GM18526 (cell line): Measurements from ENCODE around the gene DCC.

ENCODE experiments used
- POLR2A ChIP-seq: IDR thresholded peaks from 3 replicates; pipeline ENCODE4 v1.6.1; 2011; ENCODE audit not compliant: insufficient read length; ENCODE audit errors: extremely low read depth

DCC gene

DNA sequence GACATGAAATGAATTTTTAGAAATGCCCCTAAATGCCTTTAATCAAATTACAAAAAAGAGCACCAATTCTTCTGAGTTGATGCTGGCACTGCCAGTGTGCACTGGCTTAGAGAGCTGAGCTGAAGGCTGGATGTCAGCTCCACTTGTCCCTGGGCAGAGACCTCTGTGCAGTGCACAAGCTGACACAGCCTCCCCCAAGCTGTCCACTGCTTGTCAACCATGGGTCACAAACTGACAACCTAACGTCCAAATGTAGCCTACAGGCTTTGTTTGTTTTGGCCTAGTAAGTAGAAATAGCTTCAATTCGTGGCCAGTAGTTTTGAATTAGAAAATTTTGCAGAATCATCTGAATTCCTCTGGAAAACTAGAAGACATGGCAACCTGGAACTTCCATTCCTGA, 605.6 kb downstream of the DCC start:
- no peak for TF ChIP-seq POLR2A

DNA sequence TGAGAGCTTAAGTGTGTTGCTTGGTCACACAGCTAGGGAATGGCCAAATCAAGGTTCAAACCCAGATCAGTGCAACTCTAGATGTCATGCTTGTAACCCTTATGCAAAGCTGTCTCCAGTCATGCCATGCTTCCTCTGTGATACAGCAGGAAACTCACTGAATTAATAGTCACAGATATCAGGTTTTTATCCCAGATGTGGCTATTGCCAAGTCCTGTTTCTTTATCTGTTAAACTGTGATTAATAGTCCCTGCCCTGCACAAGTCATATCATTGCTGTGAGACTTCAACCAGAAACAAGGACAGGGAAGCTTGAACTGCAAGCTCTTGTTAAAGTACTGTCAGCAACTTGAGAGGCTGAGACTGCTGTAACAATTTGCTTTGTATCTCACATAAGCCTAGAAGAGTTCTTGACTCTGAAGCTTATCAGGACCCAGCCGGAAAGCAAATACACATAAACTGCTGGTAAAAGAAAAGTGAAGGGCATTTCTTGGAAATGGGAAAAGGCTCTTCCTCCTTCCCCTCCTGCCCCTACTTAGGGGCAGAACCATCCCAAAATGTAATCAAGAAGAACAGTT, 609.0 kb downstream of the DCC start:
- no peak for TF ChIP-seq POLR2A

DNA sequence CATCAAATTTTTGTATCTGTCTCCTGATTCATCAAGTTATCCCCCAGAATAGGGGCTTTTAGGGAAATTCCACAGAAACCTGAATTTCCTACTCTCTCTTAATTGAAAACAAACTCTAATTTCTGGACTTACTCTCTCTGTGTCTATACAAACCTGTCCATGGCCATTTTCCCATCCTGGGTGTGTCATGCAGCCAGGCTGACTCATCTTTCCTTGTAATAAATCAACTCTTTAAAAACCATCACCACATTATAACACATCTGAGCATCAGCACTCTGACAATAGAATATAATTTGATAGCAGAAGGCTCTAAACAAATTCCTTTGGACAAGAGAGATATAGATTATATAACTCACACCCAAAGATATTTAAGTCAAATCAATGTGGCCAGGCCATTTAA, 610.2 kb downstream of the DCC start:
- no peak for TF ChIP-seq POLR2A

DNA sequence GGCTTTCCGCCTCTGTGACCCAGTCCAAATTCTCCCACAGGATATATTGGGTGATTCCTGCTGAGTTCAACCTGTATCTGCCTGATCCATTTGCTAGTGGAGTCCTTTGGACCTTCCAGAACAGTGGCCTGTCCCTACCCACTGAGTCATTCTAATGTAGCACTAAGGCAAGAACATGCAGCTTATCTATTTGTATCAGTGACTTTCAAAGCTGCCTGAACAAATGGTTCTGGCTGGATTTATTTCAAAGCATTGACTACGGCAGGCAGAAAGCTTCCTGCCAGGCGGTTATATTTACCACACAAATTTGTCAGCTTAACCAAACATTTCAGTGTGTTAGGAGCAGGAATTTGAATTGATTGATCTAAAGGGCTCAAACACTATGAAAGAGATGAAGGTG, 613.4 kb downstream of the DCC start:
- no peak for TF ChIP-seq POLR2A

DNA sequence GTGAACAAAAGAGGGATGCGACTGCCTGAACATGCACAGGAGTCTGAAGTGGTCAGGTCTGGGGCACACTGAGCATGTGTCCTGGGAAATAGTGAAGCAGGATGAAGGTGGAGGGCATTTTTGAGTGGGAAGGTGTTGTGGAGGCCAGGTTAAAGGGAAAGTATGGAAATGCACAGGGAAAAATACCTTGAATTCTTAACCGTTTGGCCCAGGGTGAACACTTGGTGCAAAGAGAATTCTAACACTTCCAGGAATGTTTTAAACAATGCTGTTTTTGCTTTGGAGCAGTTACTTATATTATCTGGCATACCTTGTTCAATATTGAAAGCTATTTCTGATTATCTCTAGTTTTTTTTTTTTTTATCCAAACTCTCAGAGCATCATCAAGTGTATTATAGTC, 623.5 kb downstream of the DCC start:
- TF ChIP-seq POLR2A = no peak

DNA sequence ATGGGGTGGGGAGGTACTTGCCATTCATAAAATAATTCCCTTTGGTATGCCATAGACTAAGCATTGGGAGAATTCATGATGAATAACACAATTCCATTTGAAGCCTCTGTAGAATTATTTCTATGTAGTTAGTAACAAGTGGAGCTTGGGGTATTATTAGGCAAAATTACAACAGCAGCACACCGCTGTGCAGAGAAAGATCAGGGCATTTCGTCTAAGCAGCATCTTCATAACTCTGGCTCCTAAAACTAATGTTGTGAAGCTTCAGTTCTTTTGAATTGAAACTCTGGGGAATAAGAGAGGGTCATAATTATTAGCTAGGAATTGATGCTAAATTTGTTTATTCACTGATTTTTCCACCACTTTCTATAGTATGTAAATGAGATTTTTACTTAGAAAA, 630.7 kb downstream of the DCC start:
- TF ChIP-seq POLR2A = no peak

DNA sequence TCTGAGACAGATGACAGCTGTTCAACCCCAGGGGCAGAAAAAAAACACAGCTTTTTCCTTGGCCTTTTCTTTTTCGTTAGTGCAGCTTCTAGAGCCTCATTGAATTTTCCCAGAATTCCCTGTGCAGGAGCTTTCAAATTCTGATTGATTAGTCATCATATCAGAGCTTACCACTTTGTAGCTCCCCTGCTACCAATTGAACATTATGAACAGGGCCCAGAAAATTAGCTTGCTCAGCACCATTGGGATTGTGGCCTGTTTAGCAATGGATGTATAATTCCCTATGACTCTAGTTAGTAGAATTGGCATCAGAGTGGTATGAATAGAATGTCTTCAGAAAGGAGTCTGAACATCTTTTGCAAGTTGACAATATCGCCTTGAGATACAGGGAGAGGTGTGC, 631.1 kb downstream of the DCC start:
- no peak for TF ChIP-seq POLR2A

DNA sequence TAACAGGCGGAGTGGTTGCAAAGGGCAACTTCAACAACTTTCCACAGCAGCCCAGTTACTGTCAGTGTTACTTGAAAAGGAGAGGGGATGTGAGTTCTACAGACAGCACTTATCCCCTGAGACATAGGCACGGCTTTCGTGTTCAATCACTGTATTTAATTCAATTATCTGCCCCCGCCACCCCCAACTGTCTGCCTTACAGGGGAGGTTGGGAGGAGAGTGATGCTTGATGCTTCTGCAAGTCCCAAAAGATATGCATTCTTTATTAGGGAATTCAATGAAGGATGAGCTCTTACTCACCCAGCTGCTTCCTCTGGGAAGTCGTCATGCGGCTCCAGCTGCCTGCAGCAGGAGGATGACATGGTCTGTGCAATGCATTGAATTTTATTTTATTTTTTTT, 639.9 kb downstream of the DCC start:
- TF ChIP-seq POLR2A = no peak

DNA sequence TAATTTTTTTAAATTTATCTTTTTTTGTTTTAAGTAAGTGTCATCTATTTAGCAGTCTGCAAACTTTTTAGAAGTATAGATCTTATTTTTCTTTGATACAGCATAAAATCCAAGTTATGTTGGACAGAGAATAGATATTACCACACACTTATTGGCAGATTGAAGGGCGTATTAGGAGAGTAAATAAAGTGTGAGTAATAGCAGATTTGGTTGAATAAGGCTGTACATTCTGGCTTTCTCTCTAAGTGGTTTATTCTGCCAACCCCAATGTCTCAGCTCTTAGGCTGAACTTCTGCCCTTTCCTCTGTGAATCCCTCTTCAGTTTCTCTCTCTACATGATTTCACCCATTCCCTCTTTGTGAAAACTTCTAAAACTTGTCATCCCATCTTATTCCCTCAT, 651.2 kb downstream of the DCC start:
- TF ChIP-seq POLR2A = no peak

DNA sequence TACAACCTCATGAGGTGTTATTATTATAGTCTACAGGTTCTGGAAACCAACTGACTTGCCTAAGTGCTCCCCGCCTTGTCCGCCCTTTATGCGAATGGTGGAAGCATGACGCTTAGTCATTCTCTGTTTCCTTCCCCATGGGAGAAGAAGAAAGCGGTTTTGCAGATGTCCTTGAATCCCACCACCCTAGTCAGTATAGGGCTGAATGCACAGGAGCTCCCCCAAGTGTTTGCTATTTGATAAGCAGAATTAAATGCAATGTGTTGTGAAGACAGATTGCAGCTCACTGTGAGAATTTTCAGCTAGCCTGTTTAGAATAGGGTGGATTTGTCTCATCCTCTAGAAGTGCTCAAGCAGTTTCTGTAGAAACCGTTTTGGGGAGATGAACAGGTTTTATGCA, 652.0 kb downstream of the DCC start:
- TF ChIP-seq POLR2A = no peak

DNA sequence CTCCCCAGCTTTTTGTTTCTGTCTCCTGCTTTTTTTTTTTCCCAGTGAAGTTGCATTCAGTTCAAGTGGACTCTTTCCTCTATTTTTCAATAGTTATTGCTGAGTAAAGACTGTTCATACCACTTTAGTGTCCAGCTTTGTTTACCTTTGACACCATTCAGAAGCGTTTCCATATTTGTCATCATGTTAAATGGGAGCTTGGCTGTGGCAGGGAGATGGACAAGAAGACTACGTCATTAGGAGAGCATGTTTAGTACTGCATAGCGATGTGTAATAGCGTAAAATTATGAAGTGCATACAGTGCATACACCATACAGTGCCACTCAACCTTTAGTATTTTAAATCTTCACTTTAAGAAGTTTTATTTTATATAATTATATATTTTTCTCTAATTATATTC, 655.9 kb downstream of the DCC start:
- no peak for TF ChIP-seq POLR2A

DNA sequence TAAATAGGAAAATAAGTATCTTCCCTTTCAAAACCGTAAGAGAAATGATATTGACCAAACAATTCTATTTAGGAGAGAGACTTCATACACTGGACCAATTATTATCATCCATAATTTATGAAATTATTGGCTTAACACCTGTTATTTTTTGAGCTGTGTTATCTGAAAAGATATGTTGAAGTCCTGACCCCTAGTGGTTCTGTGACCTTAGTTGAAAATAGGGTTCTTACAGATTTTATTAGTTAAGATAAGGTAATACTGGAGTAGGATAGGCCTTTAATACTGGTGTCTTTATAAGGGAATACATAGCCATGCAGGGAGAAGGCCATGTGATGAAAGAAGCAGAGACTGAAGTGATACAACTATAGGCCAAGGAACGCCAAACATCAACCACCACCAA, 659.6 kb downstream of the DCC start:
- no peak for TF ChIP-seq POLR2A

DNA sequence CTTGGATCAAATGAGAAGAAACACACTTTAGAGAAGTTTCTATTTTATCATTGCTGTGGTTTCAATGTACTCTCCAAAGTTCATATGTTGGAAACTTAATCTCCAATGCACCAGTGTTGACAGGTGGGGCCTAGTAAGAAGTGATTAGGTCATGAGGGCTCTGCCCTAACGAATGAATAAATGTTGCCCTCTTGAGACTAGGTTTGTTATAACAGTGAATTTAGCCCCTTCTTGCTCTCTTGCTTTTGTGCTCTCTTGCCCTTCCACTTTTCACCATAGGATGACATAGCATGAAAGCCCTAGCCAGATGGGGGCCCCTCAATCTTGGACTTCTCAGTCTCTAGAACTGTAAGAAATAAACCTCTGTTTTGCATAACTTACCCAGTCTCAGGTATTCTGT, 664.8 kb downstream of the DCC start:
- TF ChIP-seq POLR2A = no peak

DNA sequence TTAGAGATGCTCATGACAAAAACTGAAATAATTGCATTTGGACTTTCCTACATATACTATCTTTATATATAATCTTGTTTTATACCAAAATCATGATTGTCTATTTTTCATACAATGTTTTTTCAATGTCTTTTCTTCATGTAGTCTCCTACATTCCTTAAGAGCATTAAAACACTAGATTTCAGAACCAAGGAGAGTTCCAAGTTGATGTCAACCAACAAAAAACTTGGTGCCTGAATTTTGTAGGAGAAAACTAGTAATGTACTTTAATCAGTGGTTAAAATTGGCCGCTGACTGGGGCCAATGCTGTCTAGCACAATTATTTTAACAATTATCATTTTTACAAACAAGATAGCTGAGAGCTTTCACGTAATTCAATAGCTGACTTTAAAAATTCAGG, 678.8 kb downstream of the DCC start:
- no peak for TF ChIP-seq POLR2A

DNA sequence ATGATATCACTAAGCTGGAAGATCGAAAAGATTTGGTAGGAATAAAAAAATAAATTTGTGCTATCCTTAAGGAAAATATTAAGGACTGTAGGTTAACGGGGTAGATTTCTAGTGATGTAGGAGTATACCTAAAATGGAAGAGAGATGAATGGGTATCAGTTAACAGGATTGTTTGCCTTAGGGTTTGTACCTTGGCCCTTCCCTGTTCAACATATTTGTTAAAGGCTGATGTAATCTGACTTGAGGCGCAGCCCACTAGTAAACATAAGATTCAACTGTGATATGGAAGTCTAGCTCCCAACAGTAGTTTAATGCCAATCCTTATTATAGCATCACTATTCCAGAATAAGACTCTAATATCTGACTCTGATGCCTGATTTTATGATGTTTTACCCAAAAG, 685.2 kb downstream of the DCC start:
- no peak for TF ChIP-seq POLR2A

DNA sequence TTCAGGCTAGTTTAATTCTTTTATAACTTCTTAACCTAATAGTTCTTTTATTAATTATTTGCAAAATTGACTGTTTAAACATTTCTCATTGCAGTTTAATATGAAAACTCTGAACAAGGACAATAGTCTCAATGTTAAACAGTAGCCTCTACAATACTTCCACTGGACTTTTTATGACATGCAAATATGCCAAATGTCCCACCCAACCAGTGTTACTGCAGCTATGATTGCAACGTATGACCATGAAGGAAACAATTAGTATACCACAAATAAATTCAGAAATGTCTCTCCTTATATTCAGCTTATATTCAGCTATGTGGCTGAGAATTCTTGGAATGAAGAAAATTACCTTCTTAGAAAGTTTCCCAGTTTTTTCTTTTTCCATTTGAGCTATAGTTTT, 688.6 kb downstream of the DCC start:
- TF ChIP-seq POLR2A = no peak

DNA sequence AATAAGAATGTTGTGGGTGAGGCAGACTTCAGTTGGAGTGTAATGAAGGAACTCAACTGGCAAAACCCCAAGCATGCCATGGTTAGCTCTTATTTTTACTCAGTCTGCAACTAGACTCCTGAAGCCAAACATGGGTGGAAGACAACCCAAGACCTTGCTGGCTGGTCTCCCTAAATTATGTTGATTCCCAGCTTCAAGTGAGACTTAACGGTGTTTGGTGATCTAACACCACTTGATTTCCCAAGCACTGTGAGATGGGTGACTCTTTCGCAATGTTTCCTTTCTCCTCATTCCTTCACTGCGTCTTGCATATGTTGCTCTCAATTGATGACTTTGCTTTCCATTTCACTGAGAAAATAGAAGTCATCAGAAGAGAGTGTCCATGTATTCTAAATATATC, 693.1 kb downstream of the DCC start:
- TF ChIP-seq POLR2A = no peak

DNA sequence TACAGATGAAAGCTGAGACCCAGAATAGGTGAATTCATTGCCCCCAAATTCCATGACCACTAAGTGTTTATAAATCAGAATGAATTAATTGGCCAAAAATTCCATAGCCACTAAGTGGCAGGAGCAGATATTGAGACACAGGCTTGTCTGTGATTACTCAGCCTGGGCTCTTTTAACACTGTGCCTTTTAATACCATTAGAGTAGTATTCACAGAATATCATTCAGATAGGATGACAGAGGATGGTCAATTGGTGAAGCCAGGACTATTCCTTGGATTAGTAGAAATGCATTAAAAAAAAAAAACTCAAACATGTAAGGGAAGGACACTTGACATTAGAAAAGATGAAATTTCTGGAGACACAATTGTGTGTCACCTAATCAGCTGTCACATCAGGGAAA, 698.6 kb downstream of the DCC start:
- TF ChIP-seq POLR2A = no peak
